Parathyroid adenoma (tissue), 2 donors: Measurements from ENCODE around the gene FAM120B.
"Not testable (repeated sequence)": the region's sequence is repeated elsewhere in the genome, so short reads cannot be mapped to it uniquely, and the experiment has no call there.

ENCODE experiments used
- H2AFZ ChIP-seq: fragments of 300-600 bp; sonication (generic); one replicate; pipeline ENCODE4 v1.7.0; 2017; ENCODE audit warnings: antibody characterized with exemption, mild to moderate bottlenecking
- H3K27ac ChIP-seq: fragments of 300-600 bp; sonication (generic); one replicate; pipeline ENCODE4 v1.7.0; 2017
- H3K27me3 ChIP-seq: fragments of 300-600 bp; sonication (generic); one replicate; pipeline ENCODE4 v1.7.0; 2017; ENCODE audit warnings: low read length; ENCODE audit not compliant: control insufficient read depth, insufficient read depth
- H3K36me3 ChIP-seq: fragments of 300-600 bp; sonication (generic); one replicate; pipeline ENCODE4 v1.7.0; 2017; ENCODE audit warnings: low read length; ENCODE audit not compliant: control insufficient read depth, insufficient read depth
- H3K4me1 ChIP-seq: fragments of 300-600 bp; sonication (generic); one replicate; pipeline ENCODE4 v1.7.0; 2017; ENCODE audit warnings: control low read depth
- H3K4me2 ChIP-seq: fragments of 300-600 bp; sonication (generic); one replicate; pipeline ENCODE4 v1.7.0; 2017; ENCODE audit warnings: low read length
- H3K4me3 ChIP-seq: fragments of 300-600 bp; sonication (generic); one replicate; pipeline ENCODE4 v1.7.0; 2017; ENCODE audit warnings: low read depth, low read length
- H3K79me2 ChIP-seq: fragments of 300-600 bp; sonication (generic); one replicate; pipeline ENCODE4 v1.7.0; 2017; ENCODE audit warnings: control low read depth
- H3K9ac ChIP-seq: fragments of 300-600 bp; sonication (generic); one replicate; pipeline ENCODE4 v1.7.0; 2017; ENCODE audit warnings: mild to moderate bottlenecking
- H3K9me3 ChIP-seq: fragments of 300-600 bp; sonication (generic); one replicate; pipeline ENCODE4 v1.7.0; 2017; ENCODE audit warnings: low read length; ENCODE audit not compliant: control insufficient read depth
- TF ChIP-seq, protein P1 (sequence below): fragments of 300-600 bp; sonication (generic); IDR thresholded peaks from one replicate; pipeline ENCODE4 v1.7.0; 2017; ENCODE audit warnings: antibody characterized with exemption, mild to moderate bottlenecking
- donor health status: primary hyperparathyroidism.

Gene FAM120B

DNA sequence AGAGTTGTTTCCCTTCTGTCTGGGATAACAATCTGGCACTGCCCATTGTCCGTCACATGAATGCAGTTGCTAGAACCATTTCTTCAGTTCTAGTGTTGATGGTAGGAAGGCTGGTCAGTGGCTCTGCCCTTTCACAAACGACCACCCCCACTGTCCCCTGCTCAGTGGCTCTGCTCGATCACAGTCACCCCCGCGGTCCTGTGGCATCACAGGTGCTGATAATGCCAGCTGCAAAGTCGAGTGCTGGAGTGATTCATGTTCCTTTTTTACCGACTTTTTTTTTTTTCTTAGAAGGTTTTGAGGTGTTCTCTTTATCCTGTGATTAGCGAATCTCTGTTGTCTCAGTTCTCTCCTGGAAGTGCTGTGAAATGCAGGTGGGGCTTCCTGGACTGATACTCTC is 22.8 kb downstream of the FAM120B start:
- Histone ChIP-seq H3K4me3 (no peak overlapping the region), H3K9me3 (no peaks in the 10 kb centered on the region), H3K79me2 (peaks cover 41% of the 10 kb centered on the region), H3K9ac (no peak overlapping the region), H2AFZ (no peak overlapping the region), H3K36me3 (no peaks in the 10 kb centered on the region), H3K27ac (no peak overlapping the region), H3K27me3 (no peaks in the 10 kb centered on the region), H3K4me2 (no peak overlapping the region), H3K4me1 (no peaks in the 10 kb centered on the region)
- TF ChIP-seq, protein P1, sequence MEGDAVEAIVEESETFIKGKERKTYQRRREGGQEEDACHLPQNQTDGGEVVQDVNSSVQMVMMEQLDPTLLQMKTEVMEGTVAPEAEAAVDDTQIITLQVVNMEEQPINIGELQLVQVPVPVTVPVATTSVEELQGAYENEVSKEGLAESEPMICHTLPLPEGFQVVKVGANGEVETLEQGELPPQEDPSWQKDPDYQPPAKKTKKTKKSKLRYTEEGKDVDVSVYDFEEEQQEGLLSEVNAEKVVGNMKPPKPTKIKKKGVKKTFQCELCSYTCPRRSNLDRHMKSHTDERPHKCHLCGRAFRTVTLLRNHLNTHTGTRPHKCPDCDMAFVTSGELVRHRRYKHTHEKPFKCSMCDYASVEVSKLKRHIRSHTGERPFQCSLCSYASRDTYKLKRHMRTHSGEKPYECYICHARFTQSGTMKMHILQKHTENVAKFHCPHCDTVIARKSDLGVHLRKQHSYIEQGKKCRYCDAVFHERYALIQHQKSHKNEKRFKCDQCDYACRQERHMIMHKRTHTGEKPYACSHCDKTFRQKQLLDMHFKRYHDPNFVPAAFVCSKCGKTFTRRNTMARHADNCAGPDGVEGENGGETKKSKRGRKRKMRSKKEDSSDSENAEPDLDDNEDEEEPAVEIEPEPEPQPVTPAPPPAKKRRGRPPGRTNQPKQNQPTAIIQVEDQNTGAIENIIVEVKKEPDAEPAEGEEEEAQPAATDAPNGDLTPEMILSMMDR, result no peak

DNA sequence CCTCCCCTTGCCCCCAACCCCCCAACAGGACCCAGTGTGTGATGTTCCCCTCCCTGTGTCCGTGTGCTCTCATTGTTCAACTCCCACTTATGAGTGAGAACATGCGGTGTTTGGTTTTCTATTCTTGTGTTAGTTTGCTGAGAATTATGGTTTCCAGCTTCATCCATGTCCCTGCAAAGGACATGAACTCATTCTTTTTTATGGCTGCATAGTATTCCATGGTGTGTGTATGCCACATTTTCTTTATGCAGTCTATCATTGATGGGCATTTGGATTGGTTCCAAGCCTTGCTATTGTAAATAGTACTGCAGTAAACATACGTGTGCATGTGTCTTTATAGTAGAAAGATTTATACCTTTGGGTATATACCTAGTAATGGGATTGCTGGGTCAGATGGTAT is 28.6 kb downstream of the FAM120B start:
- not testable (repeated sequence) for H3K4me2 ChIP-seq, H3K27ac ChIP-seq, H3K4me3 ChIP-seq, H2AFZ ChIP-seq, H3K27me3 ChIP-seq, H3K36me3 ChIP-seq, H3K4me1 ChIP-seq, H3K9ac ChIP-seq, H3K9me3 ChIP-seq
- H3K79me2 ChIP-seq, result peaks cover 54% of the 10 kb centered on the region

DNA sequence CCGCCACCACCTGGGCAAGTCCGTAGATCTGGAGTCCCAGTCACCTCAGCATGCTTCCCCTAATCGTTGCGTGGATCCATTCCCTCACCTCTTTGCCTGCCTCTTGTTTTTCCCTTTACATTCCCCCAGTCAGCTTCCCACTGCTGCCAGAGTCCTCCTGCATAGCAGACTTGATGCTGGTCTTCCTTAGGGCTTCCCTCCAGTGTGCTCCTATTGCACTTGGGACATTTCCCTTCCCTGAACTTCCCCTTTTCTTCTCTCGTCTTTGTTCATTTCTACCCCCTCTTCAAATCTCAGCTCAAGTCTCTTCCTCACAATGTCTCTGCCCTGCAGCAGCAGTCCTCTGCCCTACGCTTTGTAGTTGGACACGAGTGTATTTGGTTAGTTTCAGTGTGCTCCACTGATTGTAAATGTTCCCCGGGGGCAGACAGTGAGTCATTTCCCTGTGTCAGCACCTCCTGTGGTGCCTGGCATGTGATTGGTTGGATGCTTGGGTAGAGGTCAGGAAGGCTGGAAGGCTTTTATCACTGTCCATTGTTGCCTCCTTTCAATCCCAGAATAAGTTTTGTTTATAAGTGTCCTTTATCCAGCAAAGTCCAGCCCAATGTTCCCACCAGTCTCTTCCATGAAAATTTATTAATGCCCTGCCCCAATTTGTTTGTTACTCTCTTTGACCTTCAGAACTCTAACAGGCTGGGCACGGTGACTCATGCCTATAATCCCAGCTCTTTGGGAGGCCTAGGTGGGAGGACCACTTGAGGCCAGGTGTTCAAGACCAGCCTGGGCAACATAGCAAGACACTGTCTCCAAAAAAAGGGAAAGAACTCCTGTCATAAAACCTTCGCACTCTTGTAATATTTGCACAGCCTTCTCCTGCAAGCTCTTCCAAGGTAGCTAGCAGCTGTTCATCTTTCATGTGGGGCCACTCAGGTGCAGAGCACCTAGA is 38.3 kb downstream of the FAM120B start:
- H3K4me3 ChIP-seq, result no peak overlapping the region
- H3K9me3 ChIP-seq, result no peaks in the 10 kb centered on the region
- TF ChIP-seq, protein P1, result no peak
- H3K27ac ChIP-seq, result no peak overlapping the region
- H3K79me2 ChIP-seq, result peaks cover 15% of the 10 kb centered on the region
- no peak overlapping the region for H2AFZ ChIP-seq
- no peaks in the 10 kb centered on the region for H3K4me1 ChIP-seq
- no peak overlapping the region for H3K4me2 ChIP-seq
- no peak overlapping the region for H3K9ac ChIP-seq
- H3K36me3 ChIP-seq, result no peaks in the 10 kb centered on the region
- H3K27me3 ChIP-seq, result no peaks in the 10 kb centered on the region

DNA sequence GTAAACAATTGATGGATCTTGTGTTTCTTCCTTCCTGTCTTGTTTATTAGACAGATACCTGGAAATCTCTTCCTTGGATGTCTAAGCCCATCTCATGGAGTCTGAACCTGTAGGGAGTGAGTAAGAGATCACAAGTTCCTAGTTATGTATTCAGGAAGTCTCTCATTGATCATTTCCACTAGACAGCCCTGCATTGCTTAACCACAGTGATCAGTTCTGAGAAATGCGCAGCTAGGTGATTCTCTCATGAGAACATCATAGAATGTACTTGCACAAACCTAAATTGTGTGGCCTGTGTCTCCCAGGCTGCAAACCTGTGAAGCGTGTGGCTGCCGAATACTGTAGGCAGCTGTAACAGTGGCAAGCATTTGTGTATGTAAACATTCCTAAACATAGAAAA is 39.1 kb downstream of the FAM120B start:
- no peak overlapping the region for H3K9ac ChIP-seq
- no peaks in the 10 kb centered on the region for H3K36me3 ChIP-seq
- H3K4me3 ChIP-seq, result no peak overlapping the region
- H3K27ac ChIP-seq, result no peak overlapping the region
- no peaks in the 10 kb centered on the region for H3K4me1 ChIP-seq
- no peaks in the 10 kb centered on the region for H3K27me3 ChIP-seq
- H3K79me2 ChIP-seq, result peaks cover 17% of the 10 kb centered on the region
- TF ChIP-seq, protein P1, result no peak
- H3K4me2 ChIP-seq, result no peak overlapping the region
- no peaks in the 10 kb centered on the region for H3K9me3 ChIP-seq
- no peak overlapping the region for H2AFZ ChIP-seq

DNA sequence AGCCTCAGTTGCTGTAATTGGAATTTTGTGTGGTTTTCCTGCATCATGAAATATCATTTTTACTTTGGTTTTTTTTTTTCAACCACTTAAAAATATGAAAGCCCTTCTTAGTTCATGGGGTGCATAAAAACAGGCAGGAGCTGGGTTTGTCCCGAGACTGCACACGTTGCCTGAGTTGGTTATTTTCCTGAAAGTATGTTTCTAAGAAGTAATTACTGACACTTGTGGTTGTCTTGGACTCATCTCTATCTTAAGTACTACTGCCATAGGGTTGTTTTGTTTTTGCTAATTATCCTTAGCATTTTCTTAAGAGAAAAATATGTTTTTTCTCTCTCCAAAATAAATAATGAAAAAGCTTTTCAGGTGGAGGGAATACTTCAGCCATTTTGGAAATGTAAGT is 40.1 kb downstream of the FAM120B start:
- Histone ChIP-seq H3K36me3 (no peaks in the 10 kb centered on the region), H3K27me3 (no peaks in the 10 kb centered on the region), H3K27ac (no peak overlapping the region), H3K4me2 (no peak overlapping the region), H3K4me3 (no peak overlapping the region), H3K79me2 (peaks cover 15% of the 10 kb centered on the region), H3K9me3 (no peaks in the 10 kb centered on the region), H3K9ac (no peak overlapping the region), H3K4me1 (no peaks in the 10 kb centered on the region), H2AFZ (no peak overlapping the region)
- TF ChIP-seq, protein P1, result no peak
